Adipocyte (in vitro differentiated cells): Measurements from ENCODE around the gene EIF2B2.
A peak's percentile ranks its signal among the peaks of the same experiment; 100 is the strongest.
"Not testable (repeated sequence)": the region's sequence is repeated elsewhere in the genome, so short reads cannot be mapped to it uniquely, and the experiment has no call there.

Source experiments
- DNase-seq: peaks from one replicate; pipeline ENCODE4 v3.0.0-alpha.2; 2015; ENCODE audit warnings: low read depth
- H3K27me3 ChIP-seq: replicated peaks from 2 replicates; pipeline ENCODE4 v1.7.0; 2013; ENCODE audit warnings: mild to moderate bottlenecking, low read length, moderate library complexity; ENCODE audit not compliant: control insufficient read depth, insufficient read depth
- H3K36me3 ChIP-seq: 2 replicates; pipeline ENCODE4 v1.7.0; 2013; ENCODE audit warnings: low read length, mild to moderate bottlenecking, moderate library complexity; ENCODE audit not compliant: control insufficient read depth, insufficient read depth, severe bottlenecking
- H3K4me1 ChIP-seq: 2 replicates; pipeline ENCODE4 v1.7.0; 2013; ENCODE audit warnings: mild to moderate bottlenecking, low read length, moderate library complexity; ENCODE audit not compliant: control insufficient read depth, insufficient read depth
- H3K4me3 ChIP-seq: 2 replicates; pipeline ENCODE4 v1.7.0; 2013; ENCODE audit warnings: mild to moderate bottlenecking, low read length, moderate library complexity
- H3K9ac ChIP-seq: 2 replicates; pipeline ENCODE4 v1.7.0; 2013; ENCODE audit warnings: mild to moderate bottlenecking, low read length, moderate library complexity
- H3K9me3 ChIP-seq: 2 replicates; pipeline ENCODE4 v1.7.0; 2013; ENCODE audit warnings: mild to moderate bottlenecking, low read length, moderate library complexity; ENCODE audit not compliant: control insufficient read depth

The EIF2B2 gene

GRCh38 chr14:74981833-74982232, 20.9 kb upstream of the EIF2B2 start:
- no peak overlapping the region for H3K4me3 ChIP-seq
- no peak overlapping the region for H3K9ac ChIP-seq
- no peaks in the 10 kb centered on the region for H3K36me3 ChIP-seq
- H3K9me3 ChIP-seq, result no peaks in the 10 kb centered on the region
- DNase-seq, result no peak
- peaks cover 17% of the 10 kb centered on the region for H3K4me1 ChIP-seq
- no peaks in the 10 kb centered on the region for H3K27me3 ChIP-seq

- Histone ChIP-seq H3K9ac (no peak overlapping the region), H3K27me3 (no peaks in the 10 kb centered on the region), H3K9me3 (no peaks in the 10 kb centered on the region), H3K36me3 (no peaks in the 10 kb centered on the region), H3K4me1 (peaks cover 17% of the 10 kb centered on the region), H3K4me3 (no peak overlapping the region)
- no peak for DNase-seq
Measured at GRCh38 chr14:74982661-74983060, 20.1 kb upstream of the EIF2B2 start.

GRCh38 chr14:74983343-74983742, 19.4 kb upstream of the EIF2B2 start:
- no peaks in the 10 kb centered on the region for H3K9me3 ChIP-seq

GRCh38 chr14:74984236-74985027, 18.3 kb upstream of the EIF2B2 start:
- DNase-seq, result no peak
- Histone ChIP-seq H3K4me3 (no peak overlapping the region), H3K4me1 (peaks cover 12% of the 10 kb centered on the region), H3K36me3 (no peaks in the 10 kb centered on the region), H3K27me3 (no peaks in the 10 kb centered on the region), H3K9ac (no peak overlapping the region), H3K9me3 (no peaks in the 10 kb centered on the region)

More at GRCh38 chr14:74983343-74983742, 19.4 kb upstream of the EIF2B2 start:
- H3K27me3 ChIP-seq, result no peaks in the 10 kb centered on the region
- no peak overlapping the region for H3K4me3 ChIP-seq
- no peak overlapping the region for H3K9ac ChIP-seq
- no peak for DNase-seq
- peaks cover 17% of the 10 kb centered on the region for H3K4me1 ChIP-seq
- H3K36me3 ChIP-seq, result no peaks in the 10 kb centered on the region

GRCh38 chr14:74985028-74985310, 17.8 kb upstream of the EIF2B2 start:
- no peaks in the 10 kb centered on the region for H3K27me3 ChIP-seq
- peaks cover 7% of the 10 kb centered on the region for H3K4me1 ChIP-seq
- no peaks in the 10 kb centered on the region for H3K9me3 ChIP-seq
- H3K36me3 ChIP-seq, result no peaks in the 10 kb centered on the region
- H3K9ac ChIP-seq, result no peak overlapping the region
- no peak overlapping the region for H3K4me3 ChIP-seq
- no peak for DNase-seq

- no peak overlapping the region for H3K4me3 ChIP-seq
- no peaks in the 10 kb centered on the region for H3K27me3 ChIP-seq
- no peaks in the 10 kb centered on the region for H3K9me3 ChIP-seq
- no peak overlapping the region for H3K9ac ChIP-seq
- H3K4me1 ChIP-seq, result peaks cover 7% of the 10 kb centered on the region
- DNase-seq, result no peak
- no peaks in the 10 kb centered on the region for H3K36me3 ChIP-seq
Measured at GRCh38 chr14:74985806-74986205, 16.9 kb upstream of the EIF2B2 start.

- Histone ChIP-seq H3K9ac (no peak overlapping the region), H3K9me3 (no peaks in the 10 kb centered on the region), H3K4me3 (no peak overlapping the region), H3K27me3 (no peaks in the 10 kb centered on the region), H3K36me3 (no peaks in the 10 kb centered on the region), H3K4me1 (no peaks in the 10 kb centered on the region)
- peak; percentile 35 for DNase-seq
Measured at GRCh38 chr14:74988131-74988530, 14.6 kb upstream of the EIF2B2 start.

GRCh38 chr14:74988993-74989392, 13.7 kb upstream of the EIF2B2 start:
- no peaks in the 10 kb centered on the region for H3K4me1 ChIP-seq
- no peak overlapping the region for H3K4me3 ChIP-seq
- no peaks in the 10 kb centered on the region for H3K27me3 ChIP-seq
- H3K9me3 ChIP-seq, result no peaks in the 10 kb centered on the region
- DNase-seq, result no peak
- no peak overlapping the region for H3K9ac ChIP-seq
- no peaks in the 10 kb centered on the region for H3K36me3 ChIP-seq

GRCh38 chr14:74994182-74994581, 8.5 kb upstream of the EIF2B2 start:
- DNase-seq, H3K4me1 ChIP-seq, H3K27me3 ChIP-seq, H3K9ac ChIP-seq, H3K9me3 ChIP-seq, H3K36me3 ChIP-seq, H3K4me3 ChIP-seq: not testable (repeated sequence)

GRCh38 chr14:74995781-74996180, 6.9 kb upstream of the EIF2B2 start:
- not testable (repeated sequence) for H3K36me3 ChIP-seq, H3K9me3 ChIP-seq, DNase-seq, H3K4me3 ChIP-seq, H3K9ac ChIP-seq, H3K4me1 ChIP-seq, H3K27me3 ChIP-seq

GRCh38 chr14:75001261-75001660, 1.5 kb upstream of the EIF2B2 start:
- Histone ChIP-seq H3K4me1 (peaks cover 10% of the 10 kb centered on the region), H3K36me3 (peaks cover 14% of the 10 kb centered on the region), H3K4me3 (no peak overlapping the region), H3K9me3 (peaks cover 3% of the 10 kb centered on the region), H3K9ac (no peak overlapping the region), H3K27me3 (no peaks in the 10 kb centered on the region)
- no peak for DNase-seq

GRCh38 chr14:75001899-75002298, 822 bp upstream of the EIF2B2 start:
- H3K9me3 ChIP-seq, result peaks cover 3% of the 10 kb centered on the region
- H3K4me1 ChIP-seq, result peaks cover 10% of the 10 kb centered on the region
- DNase-seq, result no peak
- H3K27me3 ChIP-seq, result no peaks in the 10 kb centered on the region
- H3K4me3 ChIP-seq, result peak overlapping the region; percentile 92
- peak overlapping the region; percentile 88 for H3K9ac ChIP-seq
- H3K36me3 ChIP-seq, result peaks cover 20% of the 10 kb centered on the region
